Measurements from ENCODE around the gene PHKA1. TPM values are rescaled to one million over a fixed set of nuclear protein-coding genes. Genes with fewer than 3 reads are reported as not detected.

Gene PHKA1
- total and polyA plus RNA-seq, 2 donors (not counting 3 experiments of a cell fraction or from before 2014, with no cell fraction given) = 3.3 to 5.5 TPM

DNA sequence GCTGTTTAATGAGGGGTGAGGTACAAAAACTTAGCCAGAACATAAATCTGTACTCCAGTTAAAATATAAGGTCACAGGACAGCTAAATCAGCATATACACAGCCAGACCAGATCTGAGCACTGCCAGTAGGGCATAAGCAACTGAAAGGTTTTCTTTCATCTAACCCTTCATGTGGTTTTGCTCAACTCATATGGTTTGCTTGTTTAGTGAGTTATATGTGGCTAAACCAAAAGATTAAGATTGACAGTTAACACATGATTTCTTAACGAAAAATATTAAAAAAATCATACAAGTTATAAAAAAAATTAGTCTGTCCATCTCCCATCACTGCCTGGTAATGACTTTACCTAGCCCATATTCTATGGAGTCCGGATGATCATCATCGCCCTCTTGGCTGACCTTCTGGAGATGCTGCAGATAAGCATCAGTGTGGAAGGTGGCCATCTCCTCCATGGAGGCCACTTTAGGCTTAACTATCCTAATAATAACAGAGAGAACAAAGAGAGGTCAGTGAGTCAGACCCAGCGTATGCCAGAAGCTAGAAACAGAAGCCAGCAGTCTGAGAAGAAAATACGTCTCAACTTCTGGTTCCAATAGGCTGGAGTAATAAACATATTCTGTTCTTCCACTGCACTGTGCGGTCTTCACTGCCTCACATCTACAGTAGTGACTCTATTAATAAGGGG is 145.6 kb downstream of the PHKA1 start:
- DNase-seq (ENCODE audit: low read depth, low spot score) = peak; percentile 64
- H3K27ac ChIP-seq (ENCODE audit: insufficient read depth, low read depth, low read length) = peak overlapping the region; percentile 3
- H3K36me3 ChIP-seq (ENCODE audit: control insufficient read depth in 2 of 2, extremely low read depth in 1 of 2, insufficient read depth in 2 of 2, low read length in 2 of 2) = peaks cover 3% of the 10 kb centered on the region in 2 experiments
- TF ChIP-seq, protein P1, sequence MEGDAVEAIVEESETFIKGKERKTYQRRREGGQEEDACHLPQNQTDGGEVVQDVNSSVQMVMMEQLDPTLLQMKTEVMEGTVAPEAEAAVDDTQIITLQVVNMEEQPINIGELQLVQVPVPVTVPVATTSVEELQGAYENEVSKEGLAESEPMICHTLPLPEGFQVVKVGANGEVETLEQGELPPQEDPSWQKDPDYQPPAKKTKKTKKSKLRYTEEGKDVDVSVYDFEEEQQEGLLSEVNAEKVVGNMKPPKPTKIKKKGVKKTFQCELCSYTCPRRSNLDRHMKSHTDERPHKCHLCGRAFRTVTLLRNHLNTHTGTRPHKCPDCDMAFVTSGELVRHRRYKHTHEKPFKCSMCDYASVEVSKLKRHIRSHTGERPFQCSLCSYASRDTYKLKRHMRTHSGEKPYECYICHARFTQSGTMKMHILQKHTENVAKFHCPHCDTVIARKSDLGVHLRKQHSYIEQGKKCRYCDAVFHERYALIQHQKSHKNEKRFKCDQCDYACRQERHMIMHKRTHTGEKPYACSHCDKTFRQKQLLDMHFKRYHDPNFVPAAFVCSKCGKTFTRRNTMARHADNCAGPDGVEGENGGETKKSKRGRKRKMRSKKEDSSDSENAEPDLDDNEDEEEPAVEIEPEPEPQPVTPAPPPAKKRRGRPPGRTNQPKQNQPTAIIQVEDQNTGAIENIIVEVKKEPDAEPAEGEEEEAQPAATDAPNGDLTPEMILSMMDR (IDR thresholded peaks at IDR 0.05; ENCODE audit: extremely low read depth in 1 of 2, insufficient read depth in 1 of 2, low read depth in 1 of 2, low read length in 2 of 2) = no peak
- TF ChIP-seq JUN (IDR thresholded peaks at IDR 0.05; ENCODE audit: borderline replicate concordance, insufficient read depth, insufficient read length, low read depth) = no peak
- TF ChIP-seq GATA2 (IDR thresholded peaks at IDR 0.05; ENCODE audit: insufficient read depth, insufficient read length, low read depth, low read length) = peak; percentile 99
- TF ChIP-seq POLR2AphosphoS5 (IDR thresholded peaks at IDR 0.05; ENCODE audit: insufficient read depth, low read depth, low read length) = no peak
- no peak for TF ChIP-seq POLR2A (IDR thresholded peaks at IDR 0.05; ENCODE audit: low read depth, low read length)
- no peak for TF ChIP-seq EZH2 (IDR thresholded peaks at IDR 0.05; ENCODE audit: borderline replicate concordance, low read depth, low read length, severe bottlenecking)
- TF ChIP-seq MYC (IDR thresholded peaks at IDR 0.05; ENCODE audit: low read depth, low read length) = no peak
- TF ChIP-seq, protein P2, sequence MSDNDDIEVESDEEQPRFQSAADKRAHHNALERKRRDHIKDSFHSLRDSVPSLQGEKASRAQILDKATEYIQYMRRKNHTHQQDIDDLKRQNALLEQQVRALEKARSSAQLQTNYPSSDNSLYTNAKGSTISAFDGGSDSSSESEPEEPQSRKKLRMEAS (IDR thresholded peaks at IDR 0.05; ENCODE audit: insufficient read depth, insufficient read length) = no peak
- TF ChIP-seq FOS (IDR thresholded peaks at IDR 0.05; ENCODE audit: borderline replicate concordance, insufficient read depth, low read length) = peak; percentile 55
- dilution Hi-C loops (cut with MboI; ENCODE audit: extremely low pct_ligation_motif_present, low sequenced_read_pairs) (no loop called here), intact Hi-C loops (cut with micrococcal nuclease) (no loop called here)
- BruUV-seq (replicated peaks) = no TSS peak
- no peaks in the 10 kb centered on the region for H3K27me3 ChIP-seq (ENCODE audit: control insufficient read depth in 2 of 2, insufficient read depth in 2 of 2, low read length in 2 of 2)
- POLR2A ChIA-PET = no interaction called here
- no peak overlapping the region for H3K9ac ChIP-seq (replicated peaks; ENCODE audit: extremely low read depth, insufficient read depth, low read length)
- H3K4me2 ChIP-seq (ENCODE audit: insufficient read depth, low read length) = no peak overlapping the region
- FAIRE-seq = peak; percentile 82
- H3K4me1 ChIP-seq (ENCODE audit: control insufficient read depth, extremely low read depth, insufficient read depth, low read length) = peaks cover 12% of the 10 kb centered on the region
- H3K4me3 ChIP-seq (replicated peaks in 1 of 3; ENCODE audit: insufficient read depth in 1 of 3, low read depth in 1 of 3, low read length in 3 of 3) = no peak overlapping the region
- H4K20me1 ChIP-seq (replicated peaks; ENCODE audit: control insufficient read depth, extremely low read depth, insufficient read depth, low read length) = no peaks in the 10 kb centered on the region
- no peaks in the 10 kb centered on the region for H3K9me1 ChIP-seq (replicated peaks; ENCODE audit: control insufficient read depth, extremely low read depth, insufficient read depth, low read length)
- H3K9me3 ChIP-seq (replicated peaks; ENCODE audit: control insufficient read depth, insufficient read depth, low read length) = no peaks in the 10 kb centered on the region
- peaks cover 7% of the 10 kb centered on the region for H3K79me2 ChIP-seq (ENCODE audit: control insufficient read depth, insufficient read depth, low read length)
- H2AFZ ChIP-seq (ENCODE audit: low read depth, low read length) = no peak overlapping the region
- CTCF ChIA-PET = interaction anchor here (0.5 to 1.5 kb wide), 3 partner anchors 12 to 324 kb away, joined by 3 read pairs; no protein-coding TSS in a partner anchor

All from endothelial cell of umbilical vein (primary cell).